DND-41 (cell line): ENCODE data around the gene TMEM132C.

Experiments used
- CTCF ChIP-seq: IDR thresholded peaks from 2 replicates; pipeline ENCODE4 v1.5.1; 2012; ENCODE audit warnings: borderline replicate concordance, low read length, moderate library complexity, mild to moderate bottlenecking; ENCODE audit not compliant: poor library complexity, severe bottlenecking; ENCODE audit errors: extremely low read depth
- EZH2 ChIP-seq: IDR thresholded peaks from 3 replicates; pipeline ENCODE4 v1.6.1; 2012; ENCODE audit warnings: borderline replicate concordance, low read depth, mild to moderate bottlenecking, moderate library complexity, low read length, inconsistent platforms; ENCODE audit not compliant: severe bottlenecking

- TF ChIP-seq EZH2: no peak
- TF ChIP-seq CTCF: no peak
Measured at GRCh38 chr12:128444598-128444997, 177.6 kb downstream of the TMEM132C start.
